COLO668 (cell line): ENCODE measurements around the gene WDR90.

Experiments used
- DNase-seq: peaks from one replicate; lab custom pipeline; 2025; ENCODE audit not compliant: unreplicated experiment; lab: John Stamatoyannopoulos, UW

Gene WDR90

GRCh38 chr16:625977-626765 is 23.0 kb upstream of the WDR90 start:
- DNase-seq = no peak

GRCh38 chr16:626787-627453 is 22.2 kb upstream of the WDR90 start:
- peak; percentile 59 for DNase-seq

GRCh38 chr16:627454-628239 is 21.5 kb upstream of the WDR90 start:
- peak; percentile 88 for DNase-seq

GRCh38 chr16:628321-629061 is 20.7 kb upstream of the WDR90 start:
- DNase-seq = no peak

GRCh38 chr16:629185-629832 is 19.9 kb upstream of the WDR90 start:
- DNase-seq = no peak

- DNase-seq = no peak
These were observed 19.3 kb upstream of the WDR90 start for GRCh38 chr16:629833-630248.

- no peak for DNase-seq
These were observed 18.8 kb upstream of the WDR90 start for GRCh38 chr16:630249-630814.

GRCh38 chr16:630815-631405 is 18.3 kb upstream of the WDR90 start, which contains the start of gene WFIKKN1:
Gene WFIKKN1 (plus strand): TSS chr16:630985. CDS start chr16:631254, 269 bp downstream.
- DNase-seq = peak; percentile 65

GRCh38 chr16:631808-632358 is 17.3 kb upstream of the WDR90 start:
- DNase-seq = no peak

- DNase-seq = no peak
These were observed 16.5 kb upstream of the WDR90 start for GRCh38 chr16:632486-633335.

GRCh38 chr16:633336-634050 is 15.7 kb upstream of the WDR90 start:
- no peak for DNase-seq

- DNase-seq = no peak
These were observed 15.0 kb upstream of the WDR90 start for GRCh38 chr16:634051-634670.

GRCh38 chr16:634996-635395 is 14.2 kb upstream of the WDR90 start:
- DNase-seq = no peak

GRCh38 chr16:635573-636205 is 13.5 kb upstream of the WDR90 start:
- peak; percentile 44 for DNase-seq

- peak; percentile 96 for DNase-seq
These were observed 12.7 kb upstream of the WDR90 start, which contains the start of gene METTL26 for GRCh38 chr16:636206-637080. Gene METTL26 (minus strand): TSS chr16:636305. CDS start chr16:636290, 15 bp downstream.
